H1 (cell line): Measurements from ENCODE around the gene C19orf38. TPM values are rescaled to one million over a fixed set of nuclear protein-coding genes. Genes with fewer than 3 reads are reported as not detected.

ENCODE experiments used
- KDM5A ChIP-seq: fragments of 200-600 bp; IDR thresholded peaks from 2 replicates; pipeline ENCODE4 v1.7.1; 2012; ENCODE audit warnings: mild to moderate bottlenecking, low read length, inconsistent platforms, mixed read lengths
- USF2 ChIP-seq: IDR thresholded peaks from 2 replicates; pipeline ENCODE4 v1.6.1; 2011; ENCODE audit warnings: low read length, improper control_type of control experiment
- polyA plus RNA-seq, 7 experiments: library from polyadenylated mRNA; depleted of rRNA in 3 of 7; stranded (reverse) in 5 of 7; unstranded in 2 of 7; fragments of >200 nt in 5 of 7; fragments of 200-250 nt in 2 of 7; gene quantifications; 1 replicate in 5 of 7; 2 replicates in 1 of 7; 4 replicates in 1 of 7; pipeline versions ENCODE4 v1.2.1 to v1.2.3, GENCODE V29; 2011 to 2013; ENCODE audit warnings: missing spikeins in 2 of 7, mixed read lengths in 2 of 7
- total RNA-seq: library from RNA; stranded (reverse); fragmentation: NEBNext Ultra II Directional; extraction: Animal tissue kit (Norgen Biotek cat#: 25700); gene quantifications from 2 replicates; pipeline ENCODE4 v1.2.1, GENCODE V29; 2021

The C19orf38 gene
- total and polyA plus RNA-seq, 2 of the 8 experiments (the other 6 are each of a cell fraction or from before 2014, with no cell fraction given): 0.53 TPM; not detected in 1

- TF ChIP-seq USF2: no peak
- TF ChIP-seq KDM5A: no peak
Measured at GRCh38 chr19:10891405-10892086, 43.3 kb downstream of the C19orf38 start (continued).
